Lung (tissue), 12 donors: ENCODE results near the gene RCBTB2. TPM values are rescaled to one million over a fixed set of nuclear protein-coding genes. Genes with fewer than 3 reads are reported as not detected.

Experiments
- ATAC-seq: fragments of 200-7000 bp; cut with Tn5 transposase; one replicate; pipeline ENCODE4 v1.9.1; 2020; ENCODE audit warnings: moderate number of reproducible peaks; ENCODE audit not compliant: insufficient read depth, low FRiP score
- DNase-seq, 3 donors: peaks; one replicate each; pipeline ENCODE4 v3.0.0-alpha.2; 2013 to 2017
- H3K27ac ChIP-seq, 2 donors: one replicate each; pipeline ENCODE4 v1.5.1; 2013; ENCODE audit warnings: mild to moderate bottlenecking in 2 of 2, moderate library complexity in 2 of 2, control low read depth in 1 of 2, inconsistent platforms in 1 of 2, low read depth in 1 of 2, low read length in 1 of 2
- H3K27me3 ChIP-seq, 3 donors: one replicate each; pipeline ENCODE4 v1.5.1; 2013; ENCODE audit warnings: low read length in 2 of 3; ENCODE audit not compliant: control insufficient read depth in 3 of 3, insufficient read depth in 3 of 3
- H3K36me3 ChIP-seq, 4 donors: one replicate each; pipeline ENCODE4 v1.5.1; 2013; ENCODE audit warnings: low read length in 4 of 4, mild to moderate bottlenecking in 1 of 4, moderate library complexity in 1 of 4; ENCODE audit not compliant: control insufficient read depth in 4 of 4, insufficient read depth in 4 of 4
- H3K4me1 ChIP-seq, 5 donors: one replicate each; pipeline ENCODE4 v1.5.1; 2013; ENCODE audit warnings: low read length in 5 of 5, mild to moderate bottlenecking in 2 of 5, moderate library complexity in 1 of 5; ENCODE audit not compliant: control insufficient read depth in 5 of 5, insufficient read depth in 5 of 5
- H3K4me3 ChIP-seq: one replicate; pipeline ENCODE4 v1.5.1; 2013; ENCODE audit warnings: mild to moderate bottlenecking, control low read depth, moderate library complexity
- H3K9ac ChIP-seq, 2 donors: one replicate each; pipeline ENCODE4 v1.5.1; 2013; ENCODE audit warnings: low read length in 2 of 2, control low read depth in 1 of 2; ENCODE audit not compliant: insufficient read depth in 1 of 2
- H3K9me3 ChIP-seq, 4 donors: one replicate each; pipeline ENCODE4 v1.5.1; 2013; ENCODE audit warnings: low read length in 3 of 4, mild to moderate bottlenecking in 1 of 4, moderate library complexity in 1 of 4; ENCODE audit not compliant: control insufficient read depth in 4 of 4, insufficient read depth in 3 of 4
- CTCF ChIP-seq: IDR thresholded peaks from 2 replicates; pipeline ENCODE4 v1.5.1; 2012; ENCODE audit warnings: mild to moderate bottlenecking; ENCODE audit errors: control extremely low read depth, extremely low read depth
- WGBS, 2 donors: extraction: QIAGEN DNeasy Blood & Tissue Kit; methylation state at CpG; one replicate each; pipeline ENCODE4 v1.1.7; 2013; 5-methylcytosine and 5-hydroxymethylcytosine counted together
- polyA plus RNA-seq, 2 donors: library from polyadenylated mRNA; stranded (reverse); fragments of 200-250 nt; gene quantifications; one replicate each; pipeline ENCODE4 v1.2.1, GENCODE V29; 2013
- total RNA-seq, 2 donors: library from RNA; depleted of rRNA in 1 of 2; stranded (reverse); fragments of >200 nt in 1 of 2; gene quantifications; one replicate each; pipeline ENCODE4 v1.2.1, GENCODE V29; 2014 to 2021
- donor health status: control.
- donor health status: control.
- donor health status: Bipolar disorder and iron deficiency.
- donor health status: healthy.
- donor health status: DM: yes; HTN: yes; CAD: no.

RCBTB2 gene
- total and polyA plus RNA-seq, 4 donors = 8.5 to 18.4 (median 12.1) TPM

- H3K9ac ChIP-seq = no peak overlapping the region
- no peak overlapping the region for H3K27ac ChIP-seq
- DNase-seq (no peak), ATAC-seq (no peak)
- H3K27me3 ChIP-seq = no peaks in the 10 kb centered on the region
- 90 to 95% methylated on average over 6 of the region's 6 CpGs for WGBS, 2 donors
- peaks cover 0 to 11% (median 0%) of the 10 kb centered on the region in 5 donors for H3K4me1 ChIP-seq
- no peak for TF ChIP-seq CTCF
- no peak overlapping the region for H3K4me3 ChIP-seq
- H3K36me3 ChIP-seq = peaks cover 0 to 19% (median 0%) of the 10 kb centered on the region in 4 donors
- H3K9me3 ChIP-seq = no peaks in the 10 kb centered on the region
These were observed 24.9 kb downstream of the RCBTB2 start for GRCh38 chr13:48508011-48508410.

- DNase-seq = no peak
- no peak for TF ChIP-seq CTCF
- no peak for ATAC-seq
- Histone ChIP-seq H3K4me3 (no peak overlapping the region), H3K27me3 (no peaks in the 10 kb centered on the region), H3K9ac (no peak overlapping the region), H3K27ac (peak overlapping the region in 1 of 2 donors; percentile 17), H3K4me1 (peaks cover 0 to 13% (median 0%) of the 10 kb centered on the region in 5 donors), H3K9me3 (no peaks in the 10 kb centered on the region), H3K36me3 (peaks cover 0 to 13% (median 0%) of the 10 kb centered on the region in 4 donors)
- WGBS, 2 donors = 86 to 92% methylated on average over 10 of the region's 10 CpGs
These were observed 25.9 kb downstream of the RCBTB2 start for GRCh38 chr13:48507021-48507420.

GRCh38 chr13:48506092-48506701 lies 26.7 kb downstream of the RCBTB2 start:
- Histone ChIP-seq H3K36me3 (peaks cover 0 to 12% (median 0%) of the 10 kb centered on the region in 4 donors), H3K9ac (no peak overlapping the region), H3K27ac (peak overlapping the region; percentile 24 to 85), H3K4me1 (peaks cover 0 to 15% (median 0%) of the 10 kb centered on the region in 5 donors), H3K27me3 (no peaks in the 10 kb centered on the region), H3K4me3 (no peak overlapping the region), H3K9me3 (no peaks in the 10 kb centered on the region)
- no peak for ATAC-seq
- DNase-seq = no peak
- WGBS, 2 donors = 46 to 56% methylated on average over 14 of the region's 14 CpGs
- no peak for TF ChIP-seq CTCF

- H3K9ac ChIP-seq = no peak overlapping the region
- no peaks in the 10 kb centered on the region for H3K9me3 ChIP-seq
- H3K4me3 ChIP-seq = no peak overlapping the region
- H3K27me3 ChIP-seq = no peaks in the 10 kb centered on the region
- peaks cover 0 to 14% (median 0%) of the 10 kb centered on the region in 5 donors for H3K4me1 ChIP-seq
- WGBS, 2 donors = 20 to 38% methylated on average over 11 of the region's 11 CpGs
- TF ChIP-seq CTCF = no peak
- peaks cover 0 to 13% (median 0%) of the 10 kb centered on the region in 4 donors for H3K36me3 ChIP-seq
- no peak for ATAC-seq
- peak overlapping the region; percentile 24 to 85 for H3K27ac ChIP-seq
- DNase-seq = peak in 2 of 3 donors; percentile 35 to 63
These were observed 27.2 kb downstream of the RCBTB2 start for GRCh38 chr13:48505597-48506091.
